Smooth muscle cell (in vitro differentiated cells): ENCODE results near the gene UST. TPM values are rescaled to one million over a fixed set of nuclear protein-coding genes. Genes with fewer than 3 reads are reported as not detected.

ENCODE experiments used
- DNase-seq: peaks from one replicate; lab custom pipeline; 2025; ENCODE audit not compliant: unreplicated experiment; lab: John Stamatoyannopoulos, UW
- H2AFZ ChIP-seq: fragments of 200-600 bp; sonication (generic); 2 replicates; pipeline ENCODE4 v1.6.0; 2016; ENCODE audit warnings: antibody characterized with exemption, low read depth, mild to moderate bottlenecking
- H3F3A ChIP-seq: fragments of 200-600 bp; sonication (generic); 2 replicates; pipeline ENCODE4 v1.6.0; 2017; ENCODE audit warnings: antibody characterized with exemption, low read depth
- H3K27ac ChIP-seq: fragments of 200-600 bp; sonication (generic); 2 replicates; pipeline ENCODE4 v1.5.1; 2016; ENCODE audit warnings: low read depth, mild to moderate bottlenecking
- H3K27me3 ChIP-seq: fragments of 200-600 bp; sonication (generic); 2 replicates; pipeline ENCODE4 v1.6.1; 2016; ENCODE audit warnings: low read depth, mild to moderate bottlenecking
- H3K36me3 ChIP-seq: fragments of 200-600 bp; sonication (generic); 2 replicates; pipeline ENCODE4 v1.5.1; 2016; ENCODE audit warnings: low read depth
- H3K4me1 ChIP-seq: fragments of 200-600 bp; sonication (generic); 2 replicates; pipeline ENCODE4 v1.5.1; 2016; ENCODE audit warnings: low read depth
- H3K4me2 ChIP-seq: fragments of 200-600 bp; sonication (generic); 2 replicates; pipeline ENCODE4 v1.6.0; 2016; ENCODE audit warnings: mild to moderate bottlenecking
- H3K4me3 ChIP-seq: fragments of 200-600 bp; sonication (generic); 2 replicates; pipeline ENCODE4 v1.5.1; 2016; ENCODE audit warnings: mild to moderate bottlenecking
- H3K79me2 ChIP-seq: fragments of 200-600 bp; sonication (generic); 2 replicates; pipeline ENCODE4 v1.6.0; 2016; ENCODE audit warnings: low read depth, mild to moderate bottlenecking
- H3K9ac ChIP-seq: fragments of 200-600 bp; sonication (generic); 2 replicates; pipeline ENCODE4 v1.6.0; 2016; ENCODE audit warnings: low read depth
- H3K9me3 ChIP-seq: fragments of 200-600 bp; sonication (generic); replicated peaks from 2 replicates; pipeline ENCODE4 v1.5.1; 2016; ENCODE audit warnings: low read depth
- H4K20me1 ChIP-seq: fragments of 200-600 bp; sonication (generic); 2 replicates; pipeline ENCODE4 v1.6.0; 2016; ENCODE audit warnings: low read depth
- CTCF ChIP-seq: fragments of 200-600 bp; sonication (generic); IDR thresholded peaks from 2 replicates; pipeline ENCODE4 v1.5.1; 2017; ENCODE audit warnings: borderline replicate concordance, mild to moderate bottlenecking, antibody characterized with exemption; ENCODE audit not compliant: insufficient read depth, poor library complexity, severe bottlenecking
- WGBS: methylation state at CpG from one replicate; pipeline ENCODE4 v1.1.7; 2016; ENCODE audit warnings: low lambda C conversion rate; 5-methylcytosine and 5-hydroxymethylcytosine counted together
- polyA plus RNA-seq: library from polyadenylated mRNA; unstranded; fragments of >200 nt; fragmentation: Nextera tagmentation; extraction: Ambion mirVana; gene quantifications from 2 replicates; pipeline ENCODE4 v1.2.1, GENCODE V29; 2016
- total RNA-seq: library from RNA; depleted of rRNA; stranded (reverse); fragments of >200 nt; gene quantifications from 2 replicates; pipeline ENCODE4 v1.2.3, GENCODE V29; 2014

Gene UST
- total and polyA plus RNA-seq, 2 experiments from 2014 or later, result 16.1 to 19.5 TPM

GRCh38 chr6:148924226-148925012 lies 177.6 kb downstream of the UST start:
- Histone ChIP-seq H3K4me1 (peaks cover 7% of the 10 kb centered on the region), H3K4me3 (no peak overlapping the region), H3K36me3 (no peaks in the 10 kb centered on the region), H3K27me3 (no peaks in the 10 kb centered on the region), H3K4me2 (no peak overlapping the region), H4K20me1 (no peaks in the 10 kb centered on the region), H3K79me2 (no peaks in the 10 kb centered on the region), H3K9ac (no peak overlapping the region), H3K9me3 (no peaks in the 10 kb centered on the region), H3F3A (no peaks in the 10 kb centered on the region), H3K27ac (no peak overlapping the region), H2AFZ (no peak overlapping the region)
- TF ChIP-seq CTCF, result no peak
- WGBS, result 76% methylated on average over 8 of the region's 8 CpGs
- no peak for DNase-seq

GRCh38 chr6:148925701-148926100 lies 178.9 kb downstream of the UST start:
- Histone ChIP-seq H4K20me1 (no peaks in the 10 kb centered on the region), H3F3A (no peaks in the 10 kb centered on the region), H3K4me2 (no peak overlapping the region), H3K27ac (no peak overlapping the region), H2AFZ (no peak overlapping the region), H3K27me3 (no peaks in the 10 kb centered on the region), H3K79me2 (no peaks in the 10 kb centered on the region), H3K4me1 (peaks cover 7% of the 10 kb centered on the region), H3K9me3 (no peaks in the 10 kb centered on the region), H3K4me3 (no peak overlapping the region), H3K36me3 (no peaks in the 10 kb centered on the region), H3K9ac (no peak overlapping the region)
- 64% methylated on average over 2 of the region's 2 CpGs for WGBS
- DNase-seq, result no peak
- TF ChIP-seq CTCF, result no peak

- Histone ChIP-seq H3K79me2 (no peaks in the 10 kb centered on the region), H3K27me3 (no peaks in the 10 kb centered on the region), H3K27ac (no peak overlapping the region), H4K20me1 (no peaks in the 10 kb centered on the region), H3K4me3 (no peak overlapping the region), H2AFZ (no peak overlapping the region), H3K4me1 (peaks cover 7% of the 10 kb centered on the region), H3K36me3 (no peaks in the 10 kb centered on the region), H3K9me3 (no peaks in the 10 kb centered on the region), H3F3A (no peaks in the 10 kb centered on the region), H3K4me2 (no peak overlapping the region), H3K9ac (no peak overlapping the region)
- 96% methylated on average over 2 of the region's 2 CpGs for WGBS
- no peak for TF ChIP-seq CTCF
- DNase-seq, result no peak
Observed at GRCh38 chr6:148926478-148926877, 179.6 kb downstream of the UST start.

GRCh38 chr6:148927586-148927985 lies 180.8 kb downstream of the UST start:
- no peaks in the 10 kb centered on the region for H3F3A ChIP-seq
- TF ChIP-seq CTCF, result no peak
- no peak overlapping the region for H3K4me3 ChIP-seq
- H3K9me3 ChIP-seq, result no peaks in the 10 kb centered on the region
- H3K79me2 ChIP-seq, result peaks cover 4% of the 10 kb centered on the region
- H3K4me1 ChIP-seq, result peaks cover 7% of the 10 kb centered on the region
- H4K20me1 ChIP-seq, result no peaks in the 10 kb centered on the region
- no peak overlapping the region for H3K9ac ChIP-seq
- H3K4me2 ChIP-seq, result no peak overlapping the region
- H2AFZ ChIP-seq, result no peak overlapping the region
- H3K36me3 ChIP-seq, result no peaks in the 10 kb centered on the region
- WGBS, result 100% methylated on average over 1 of the region's 1 CpG
- DNase-seq, result no peak
- H3K27ac ChIP-seq, result no peak overlapping the region
- no peaks in the 10 kb centered on the region for H3K27me3 ChIP-seq
